Smooth muscle cell (in vitro differentiated cells): ENCODE measurements around the gene IFT25. TPM values are rescaled to one million over a fixed set of nuclear protein-coding genes. Genes with fewer than 3 reads are reported as not detected.

ENCODE experiments used
- DNase-seq: peaks from one replicate; lab custom pipeline; 2025; ENCODE audit not compliant: unreplicated experiment; lab: John Stamatoyannopoulos, UW
- H2AFZ ChIP-seq: fragments of 200-600 bp; sonication (generic); 2 replicates; pipeline ENCODE4 v1.6.0; 2016; ENCODE audit warnings: antibody characterized with exemption, low read depth, mild to moderate bottlenecking
- H3F3A ChIP-seq: fragments of 200-600 bp; sonication (generic); 2 replicates; pipeline ENCODE4 v1.6.0; 2017; ENCODE audit warnings: antibody characterized with exemption, low read depth
- H3K27ac ChIP-seq: fragments of 200-600 bp; sonication (generic); 2 replicates; pipeline ENCODE4 v1.5.1; 2016; ENCODE audit warnings: low read depth, mild to moderate bottlenecking
- H3K27me3 ChIP-seq: fragments of 200-600 bp; sonication (generic); 2 replicates; pipeline ENCODE4 v1.6.1; 2016; ENCODE audit warnings: low read depth, mild to moderate bottlenecking
- H3K36me3 ChIP-seq: fragments of 200-600 bp; sonication (generic); 2 replicates; pipeline ENCODE4 v1.5.1; 2016; ENCODE audit warnings: low read depth
- H3K4me1 ChIP-seq: fragments of 200-600 bp; sonication (generic); 2 replicates; pipeline ENCODE4 v1.5.1; 2016; ENCODE audit warnings: low read depth
- H3K4me2 ChIP-seq: fragments of 200-600 bp; sonication (generic); 2 replicates; pipeline ENCODE4 v1.6.0; 2016; ENCODE audit warnings: mild to moderate bottlenecking
- H3K4me3 ChIP-seq: fragments of 200-600 bp; sonication (generic); 2 replicates; pipeline ENCODE4 v1.5.1; 2016; ENCODE audit warnings: mild to moderate bottlenecking
- H3K79me2 ChIP-seq: fragments of 200-600 bp; sonication (generic); 2 replicates; pipeline ENCODE4 v1.6.0; 2016; ENCODE audit warnings: low read depth, mild to moderate bottlenecking
- H3K9ac ChIP-seq: fragments of 200-600 bp; sonication (generic); 2 replicates; pipeline ENCODE4 v1.6.0; 2016; ENCODE audit warnings: low read depth
- H3K9me3 ChIP-seq: fragments of 200-600 bp; sonication (generic); replicated peaks from 2 replicates; pipeline ENCODE4 v1.5.1; 2016; ENCODE audit warnings: low read depth
- H4K20me1 ChIP-seq: fragments of 200-600 bp; sonication (generic); 2 replicates; pipeline ENCODE4 v1.6.0; 2016; ENCODE audit warnings: low read depth
- CTCF ChIP-seq: fragments of 200-600 bp; sonication (generic); IDR thresholded peaks from 2 replicates; pipeline ENCODE4 v1.5.1; 2017; ENCODE audit warnings: borderline replicate concordance, mild to moderate bottlenecking, antibody characterized with exemption; ENCODE audit not compliant: insufficient read depth, poor library complexity, severe bottlenecking
- WGBS: methylation state at CpG from one replicate; pipeline ENCODE4 v1.1.7; 2016; ENCODE audit warnings: low lambda C conversion rate; 5-methylcytosine and 5-hydroxymethylcytosine counted together
- polyA plus RNA-seq: library from polyadenylated mRNA; unstranded; fragments of >200 nt; fragmentation: Nextera tagmentation; extraction: Ambion mirVana; gene quantifications from 2 replicates; pipeline ENCODE4 v1.2.1, GENCODE V29; 2016
- total RNA-seq: library from RNA; depleted of rRNA; stranded (reverse); fragments of >200 nt; gene quantifications from 2 replicates; pipeline ENCODE4 v1.2.3, GENCODE V29; 2014

The IFT25 gene
- total and polyA plus RNA-seq, 2 experiments from 2014 or later = 27.4 to 46.3 TPM

DNA sequence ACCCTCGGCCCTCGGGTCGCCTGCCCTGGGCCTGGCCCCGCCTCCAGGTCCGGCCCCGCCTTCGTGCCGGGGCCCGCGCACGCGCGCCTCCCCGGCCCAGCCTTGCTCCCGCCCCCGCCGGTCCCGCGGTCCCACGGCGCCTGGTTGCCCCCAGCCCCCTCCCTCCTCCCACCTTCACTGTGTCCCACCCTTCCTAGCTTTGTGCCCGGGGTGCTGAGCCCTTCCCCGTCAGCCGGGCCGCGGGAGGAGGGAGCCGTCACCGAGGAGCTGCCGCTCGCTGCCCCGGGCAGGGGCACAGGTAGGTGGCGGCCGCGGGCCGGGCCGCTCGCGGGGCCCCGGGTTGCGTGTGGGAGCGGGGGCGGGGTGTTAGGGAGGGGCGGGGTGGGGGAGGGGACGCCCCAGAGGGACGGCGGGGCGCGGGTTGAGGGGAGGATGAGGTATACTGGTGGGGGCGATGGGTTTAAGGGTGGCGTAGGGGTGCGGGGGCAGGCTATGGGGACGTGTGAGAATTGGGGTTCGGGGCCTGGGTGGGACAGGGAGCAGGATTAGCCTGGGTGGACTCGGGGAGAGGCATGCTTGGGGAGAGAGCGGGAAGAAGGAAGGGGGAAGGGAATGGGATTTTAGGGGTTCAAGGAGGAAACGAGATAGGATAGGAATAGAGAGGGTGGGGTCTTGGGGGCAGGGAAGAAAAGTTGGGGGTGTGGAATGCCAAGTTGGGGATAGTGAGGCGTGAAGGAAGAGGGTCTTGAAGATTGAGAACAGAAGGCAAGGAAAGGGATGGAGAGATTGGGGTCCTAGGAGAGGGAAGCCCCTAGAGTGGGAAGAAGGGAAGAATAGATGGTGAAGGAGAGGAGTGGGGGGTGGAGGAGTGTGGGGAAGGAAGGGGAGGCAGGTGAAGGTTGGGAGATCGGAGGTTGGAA, 1.0 kb upstream of the IFT25 start, which contains the start of gene LRRC42:
Gene LRRC42 (plus strand): TSS at position 99 of the 920 bp plus-strand sequence. CDS start 5,650 bp downstream, outside the sequence.
- Histone ChIP-seq H4K20me1 (peaks cover 44% of the 10 kb centered on the region), H3K9ac (peak within 1 kb of the TSS; percentile 88), H2AFZ (peak within 1 kb of the TSS; percentile 100), H3K27me3 (no peaks in the 10 kb centered on the region), H3K4me1 (peaks cover 9% of the 10 kb centered on the region), H3K4me2 (peak within 1 kb of the TSS; percentile 97), H3K79me2 (peaks cover 83% of the 10 kb centered on the region), H3K27ac (peak within 1 kb of the TSS; percentile 74), H3F3A (no peaks in the 10 kb centered on the region), H3K9me3 (no peaks in the 10 kb centered on the region), H3K4me3 (peak within 1 kb of the TSS; percentile 100), H3K36me3 (no peaks in the 10 kb centered on the region)
- peak; percentile 17 for TF ChIP-seq CTCF
- DNase-seq = no peak
- WGBS = 2% methylated on average over 8 of the region's 58 CpGs

- H3K36me3 ChIP-seq = no peaks in the 10 kb centered on the region
- peak overlapping the region; percentile 89 for H3K4me2 ChIP-seq
- DNase-seq = no peak
- H3K9ac ChIP-seq = peak overlapping the region; percentile 88
- H3K9me3 ChIP-seq = no peaks in the 10 kb centered on the region
- no peaks in the 10 kb centered on the region for H3K27me3 ChIP-seq
- peak overlapping the region; percentile 74 for H3K27ac ChIP-seq
- H3K4me3 ChIP-seq = peak overlapping the region; percentile 100
- H2AFZ ChIP-seq = peak overlapping the region; percentile 100
- H3K4me1 ChIP-seq = peaks cover 9% of the 10 kb centered on the region
- 2% methylated on average over 16 of the region's 16 CpGs for WGBS
- TF ChIP-seq CTCF = no peak
- no peaks in the 10 kb centered on the region for H3F3A ChIP-seq
- H4K20me1 ChIP-seq = peaks cover 35% of the 10 kb centered on the region
- peaks cover 82% of the 10 kb centered on the region for H3K79me2 ChIP-seq
These were observed 391 bp downstream of the IFT25 start for GRCh38 chr1:53945183-53945432.

GRCh38 chr1:53944469-53945182, 873 bp downstream of the IFT25 start:
- Histone ChIP-seq H3K36me3 (no peaks in the 10 kb centered on the region), H2AFZ (peak overlapping the region; percentile 100), H3K79me2 (peaks cover 82% of the 10 kb centered on the region), H3F3A (no peaks in the 10 kb centered on the region), H3K4me3 (peak overlapping the region; percentile 100), H3K27ac (peak overlapping the region; percentile 74), H3K9ac (peak overlapping the region; percentile 88), H4K20me1 (peaks cover 35% of the 10 kb centered on the region), H3K4me1 (peaks cover 9% of the 10 kb centered on the region), H3K4me2 (peak overlapping the region; percentile 89), H3K9me3 (no peaks in the 10 kb centered on the region), H3K27me3 (no peaks in the 10 kb centered on the region)
- no peak for DNase-seq
- TF ChIP-seq CTCF = no peak
- WGBS = 73% methylated on average over 20 of the region's 20 CpGs
